GM21447 (cell line): ENCODE results near the gene BICDL1.

Experiments used
- ATAC-seq: cut with Tn5 transposase; IDR thresholded peaks from one replicate; pipeline ENCODE4 v1.9.1; 2021; ENCODE audit not compliant: unreplicated experiment

Gene BICDL1

GRCh38 chr12:120048263-120048662, 59.2 kb downstream of the BICDL1 start:
- no peak for ATAC-seq

- no peak for ATAC-seq
Observed at GRCh38 chr12:120049426-120049825, 60.4 kb downstream of the BICDL1 start.

- no peak for ATAC-seq
Observed at GRCh38 chr12:120051535-120051934, 62.5 kb downstream of the BICDL1 start.

GRCh38 chr12:120054293-120054692, 65.3 kb downstream of the BICDL1 start:
- ATAC-seq: no peak

- no peak for ATAC-seq
Observed at GRCh38 chr12:120055231-120056000, 66.4 kb downstream of the BICDL1 start.

- no peak for ATAC-seq
Observed at GRCh38 chr12:120056739-120057138, 67.7 kb downstream of the BICDL1 start.

- ATAC-seq: no peak
Observed at GRCh38 chr12:120060196-120060595, 71.2 kb downstream of the BICDL1 start.

GRCh38 chr12:120060717-120061116, 71.7 kb downstream of the BICDL1 start:
- no peak for ATAC-seq

GRCh38 chr12:120061575-120062214, 72.7 kb downstream of the BICDL1 start:
- ATAC-seq: no peak

GRCh38 chr12:120062976-120063579, 74.0 kb downstream of the BICDL1 start:
- no peak for ATAC-seq

GRCh38 chr12:120064054-120064940, 75.3 kb downstream of the BICDL1 start:
- no peak for ATAC-seq

GRCh38 chr12:120065472-120065871, 76.4 kb downstream of the BICDL1 start:
- no peak for ATAC-seq

- ATAC-seq: no peak
Observed at GRCh38 chr12:120066341-120066740, 77.3 kb downstream of the BICDL1 start.

GRCh38 chr12:120067084-120067869, 78.2 kb downstream of the BICDL1 start:
- ATAC-seq: no peak

GRCh38 chr12:120067901-120068300, 78.9 kb downstream of the BICDL1 start:
- ATAC-seq: no peak

- no peak for ATAC-seq
Observed at GRCh38 chr12:120069278-120069677, 80.2 kb downstream of the BICDL1 start.

- ATAC-seq: no peak
Observed at GRCh38 chr12:120071493-120072020, 82.5 kb downstream of the BICDL1 start.

- no peak for ATAC-seq
Observed at GRCh38 chr12:120072472-120073249, 83.6 kb downstream of the BICDL1 start.

- no peak for ATAC-seq
Observed at GRCh38 chr12:120075034-120075616, 86.1 kb downstream of the BICDL1 start.
